ENCODE data around the gene ERBB2.

Gene ERBB2

GRCh38 chr17:39730095-39730921, 30.4 kb downstream of the ERBB2 start, which contains the start of gene MIEN1:
TSS of gene MIEN1 (minus strand) at chr17:39730532. CDS start at chr17:39730495, 37 bp downstream.
- peak; percentile 94 for DNase-seq

GRCh38 chr17:39732586-39732985, 32.7 kb downstream of the ERBB2 start:
- DNase-seq = no peak

GRCh38 chr17:39735882-39736281, 36.0 kb downstream of the ERBB2 start:
- DNase-seq = no peak

GRCh38 chr17:39736319-39737165, 36.7 kb downstream of the ERBB2 start:
- no peak for DNase-seq

GRCh38 chr17:39737206-39737759, 37.4 kb downstream of the ERBB2 start:
- DNase-seq = no peak

GRCh38 chr17:39737760-39738567, 38.1 kb downstream of the ERBB2 start, which contains the start of gene GRB7:
TSS of gene GRB7 (plus strand) at chr17:39737938. CDS start at chr17:39742302, 4,364 bp downstream.
- peak; percentile 31 for DNase-seq

GRCh38 chr17:39738568-39738901, 38.7 kb downstream of the ERBB2 start:
- peak; percentile 56 for DNase-seq

- no peak for DNase-seq
Observed at GRCh38 chr17:39738983-39739884, 39.4 kb downstream of the ERBB2 start.

- no peak for DNase-seq
Observed at GRCh38 chr17:39739885-39740356, 40.1 kb downstream of the ERBB2 start.

GRCh38 chr17:39740357-39741111, 40.7 kb downstream of the ERBB2 start:
- DNase-seq = peak; percentile 28

- DNase-seq = no peak
Observed at GRCh38 chr17:39742126-39742855, 42.4 kb downstream of the ERBB2 start.

- no peak for DNase-seq
Observed at GRCh38 chr17:39742856-39743436, 43.1 kb downstream of the ERBB2 start.

- DNase-seq = no peak
Observed at GRCh38 chr17:39744075-39744835, 44.4 kb downstream of the ERBB2 start.

- no peak for DNase-seq
Observed at GRCh38 chr17:39744836-39745215, 45.0 kb downstream of the ERBB2 start.

- no peak for DNase-seq
Observed at GRCh38 chr17:39745335-39746144, 45.7 kb downstream of the ERBB2 start.

- no peak for DNase-seq
Observed at GRCh38 chr17:39746145-39746461, 46.2 kb downstream of the ERBB2 start.

GRCh38 chr17:39747745-39748144, 47.9 kb downstream of the ERBB2 start:
- no peak for DNase-seq
